ENCODE results near the gene ARHGAP45.

DNA sequence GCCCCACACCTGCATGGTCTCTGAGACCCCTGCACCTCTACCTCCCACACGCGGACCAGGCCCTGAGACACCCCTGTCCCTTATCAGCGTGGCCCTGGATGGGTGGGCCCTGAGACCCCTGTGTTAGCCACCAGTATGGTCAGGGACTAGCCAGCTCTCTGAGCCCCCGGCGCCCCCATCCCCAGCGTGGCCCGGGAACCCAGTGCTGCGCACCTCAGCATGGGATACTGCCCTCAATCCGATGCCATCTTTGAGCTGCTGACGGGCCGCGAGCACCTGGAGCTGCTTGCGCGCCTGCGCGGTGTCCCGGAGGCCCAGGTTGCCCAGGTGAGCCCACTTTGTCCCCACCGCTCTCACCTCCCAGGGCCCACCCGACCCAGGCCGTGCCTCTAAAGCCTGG lies 5.0 kb upstream of the ARHGAP45 start:
- TF ChIP-seq, protein P1, sequence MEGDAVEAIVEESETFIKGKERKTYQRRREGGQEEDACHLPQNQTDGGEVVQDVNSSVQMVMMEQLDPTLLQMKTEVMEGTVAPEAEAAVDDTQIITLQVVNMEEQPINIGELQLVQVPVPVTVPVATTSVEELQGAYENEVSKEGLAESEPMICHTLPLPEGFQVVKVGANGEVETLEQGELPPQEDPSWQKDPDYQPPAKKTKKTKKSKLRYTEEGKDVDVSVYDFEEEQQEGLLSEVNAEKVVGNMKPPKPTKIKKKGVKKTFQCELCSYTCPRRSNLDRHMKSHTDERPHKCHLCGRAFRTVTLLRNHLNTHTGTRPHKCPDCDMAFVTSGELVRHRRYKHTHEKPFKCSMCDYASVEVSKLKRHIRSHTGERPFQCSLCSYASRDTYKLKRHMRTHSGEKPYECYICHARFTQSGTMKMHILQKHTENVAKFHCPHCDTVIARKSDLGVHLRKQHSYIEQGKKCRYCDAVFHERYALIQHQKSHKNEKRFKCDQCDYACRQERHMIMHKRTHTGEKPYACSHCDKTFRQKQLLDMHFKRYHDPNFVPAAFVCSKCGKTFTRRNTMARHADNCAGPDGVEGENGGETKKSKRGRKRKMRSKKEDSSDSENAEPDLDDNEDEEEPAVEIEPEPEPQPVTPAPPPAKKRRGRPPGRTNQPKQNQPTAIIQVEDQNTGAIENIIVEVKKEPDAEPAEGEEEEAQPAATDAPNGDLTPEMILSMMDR (IDR thresholded peaks at IDR 0.05): no peak
- no peak for TF ChIP-seq POLR2A (IDR thresholded peaks at IDR 0.05)
- TF ChIP-seq EP300 (IDR thresholded peaks at IDR 0.05): no peak

All from tibial nerve (tissue), 4 donors.